ENCODE data around the gene VOPP1. TPM values are rescaled to one million over a fixed set of nuclear protein-coding genes. Genes with fewer than 3 reads are reported as not detected.

The VOPP1 gene
- total and polyA plus RNA-seq, 2 of the 13 experiments (the other 11 are each of a cell fraction or from before 2014, with no cell fraction given) = 21.8 to 55.3 TPM

DNA sequence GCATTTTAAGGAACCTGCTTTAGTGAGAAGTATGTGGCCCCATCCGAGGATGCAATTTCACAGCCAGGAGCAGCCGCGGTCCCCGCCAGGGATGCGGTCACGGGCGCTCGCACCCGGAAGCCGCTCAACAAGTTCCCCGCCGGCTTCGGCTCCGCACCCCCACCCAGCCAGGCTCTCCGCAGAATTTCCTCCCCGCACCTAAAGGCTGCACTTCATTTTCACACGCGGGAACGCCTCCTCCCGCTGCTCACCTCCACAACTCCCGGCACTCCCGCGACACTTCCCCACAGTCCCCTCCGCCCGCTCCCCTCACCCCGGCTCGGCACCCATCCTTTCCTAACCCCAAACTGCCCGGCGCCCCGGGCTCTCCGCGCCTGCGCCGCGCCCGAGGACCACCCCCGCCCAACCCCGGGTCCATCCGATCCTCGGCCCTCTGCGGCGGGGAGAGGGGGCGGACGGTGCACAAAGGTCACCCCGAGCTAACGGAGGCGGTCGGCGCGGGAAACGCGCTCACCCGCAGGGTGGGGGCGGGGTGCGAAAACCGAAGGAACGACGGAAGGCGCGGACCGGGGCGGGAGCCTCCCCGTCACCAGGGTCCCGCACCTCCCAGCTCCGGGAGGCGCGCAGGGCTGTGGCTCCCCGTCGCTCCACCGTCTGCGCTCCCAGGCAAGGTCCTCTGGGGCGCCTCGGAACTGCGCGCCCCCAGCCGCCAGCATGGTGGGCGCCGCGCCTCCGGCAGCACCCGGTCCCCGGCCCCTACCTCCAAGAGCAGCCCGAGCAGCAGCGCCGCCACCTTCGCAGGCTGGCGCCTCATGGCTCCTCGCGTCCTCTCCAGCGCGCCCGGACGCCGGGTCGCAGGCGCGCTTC lies 558 bp downstream of the VOPP1 start (continued):
- TF ChIP-seq ATM (IDR thresholded peaks at IDR 0.05; ENCODE audit: borderline replicate concordance) (no peak), HNF4A (CRISPR knock-in tag; IDR thresholded peaks at IDR 0.05) (peak; percentile 83), MXD1 (CRISPR knock-in tag; IDR thresholded peaks at IDR 0.05) (peak; percentile 63; the same call in 1 of the 2 replicates), HCFC1 (IDR thresholded peaks at IDR 0.05; ENCODE audit: low read depth, low read length) (no peak), MED8 (CRISPR knock-in tag; IDR thresholded peaks at IDR 0.05; ENCODE audit: insufficient replicate concordance) (no peak), KLF13 (CRISPR knock-in tag; IDR thresholded peaks at IDR 0.05) (0 out of 2 replicates have a peak, but pooled peaks have one; percentile 51), RXRB (CRISPR knock-in tag; IDR thresholded peaks at IDR 0.05; ENCODE audit: borderline replicate concordance) (peak; percentile 81), MIXL1 (CRISPR knock-in tag; IDR thresholded peaks at IDR 0.05) (no peak), TBX3 (IDR thresholded peaks at IDR 0.05; ENCODE audit: borderline replicate concordance) (0 out of 2 replicates have a peak, but pooled peaks have one; percentile 53), ZNF331 (CRISPR knock-in tag; IDR thresholded peaks at IDR 0.05) (peak; percentile 56; the same call in 1 of the 2 replicates), NFE2L2 (IDR thresholded peaks at IDR 0.05; ENCODE audit: low read length) (no peak), SCMH1 (CRISPR knock-in tag; IDR thresholded peaks at IDR 0.05; ENCODE audit: borderline replicate concordance) (no peak), ZNF10 (CRISPR knock-in tag; IDR thresholded peaks at IDR 0.05; ENCODE audit: borderline replicate concordance, low read depth) (no peak), NR2F6 (IDR thresholded peaks at IDR 0.05) (peak; percentile 9; the same call in 1 of the 2 replicates), NR2F6 (CRISPR knock-in tag; IDR thresholded peaks at IDR 0.05) (peak; percentile 75), ZFP37 (CRISPR knock-in tag; IDR thresholded peaks at IDR 0.05; ENCODE audit: borderline replicate concordance) (no peak), ZNF768 (CRISPR knock-in tag; IDR thresholded peaks at IDR 0.05) (0 out of 2 replicates have a peak, but pooled peaks have one; percentile 43), ZNF747 (CRISPR knock-in tag; IDR thresholded peaks at IDR 0.05; ENCODE audit: borderline replicate concordance) (peak; percentile 68; the same call in 1 of the 2 replicates), ARID2 (CRISPR knock-in tag; IDR thresholded peaks at IDR 0.05; ENCODE audit: borderline replicate concordance) (no peak), NFYB (CRISPR knock-in tag; IDR thresholded peaks at IDR 0.05) (0 out of 2 replicates have a peak, but pooled peaks have one; percentile 7), ZBTB37 (CRISPR knock-in tag; IDR thresholded peaks at IDR 0.05) (no peak), SYNCRIP (IDR thresholded peaks at IDR 0.05; ENCODE audit: insufficient read depth, low read depth, low read length) (no peak), SIN3B (IDR thresholded peaks at IDR 0.05; ENCODE audit: low read length) (no peak), ZNF33A (CRISPR knock-in tag; IDR thresholded peaks at IDR 0.05; ENCODE audit: borderline replicate concordance) (no peak), ELF1 (CRISPR knock-in tag; IDR thresholded peaks at IDR 0.05) (peak; percentile 70)
- TF ChIP-seq, protein P1, sequence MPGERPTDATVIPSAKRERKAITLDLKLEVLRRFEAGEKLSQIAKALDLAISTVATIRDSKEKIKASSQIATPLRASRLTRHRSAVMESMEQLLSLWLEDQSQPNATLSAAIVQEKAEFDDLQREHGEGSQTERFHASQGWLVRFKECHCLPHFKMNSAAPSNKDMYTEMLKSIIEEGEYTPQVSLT (CRISPR knock-in tag; IDR thresholded peaks at IDR 0.05; ENCODE audit: borderline replicate concordance, low read depth) = no peak
- TF ChIP-seq, protein P2, sequence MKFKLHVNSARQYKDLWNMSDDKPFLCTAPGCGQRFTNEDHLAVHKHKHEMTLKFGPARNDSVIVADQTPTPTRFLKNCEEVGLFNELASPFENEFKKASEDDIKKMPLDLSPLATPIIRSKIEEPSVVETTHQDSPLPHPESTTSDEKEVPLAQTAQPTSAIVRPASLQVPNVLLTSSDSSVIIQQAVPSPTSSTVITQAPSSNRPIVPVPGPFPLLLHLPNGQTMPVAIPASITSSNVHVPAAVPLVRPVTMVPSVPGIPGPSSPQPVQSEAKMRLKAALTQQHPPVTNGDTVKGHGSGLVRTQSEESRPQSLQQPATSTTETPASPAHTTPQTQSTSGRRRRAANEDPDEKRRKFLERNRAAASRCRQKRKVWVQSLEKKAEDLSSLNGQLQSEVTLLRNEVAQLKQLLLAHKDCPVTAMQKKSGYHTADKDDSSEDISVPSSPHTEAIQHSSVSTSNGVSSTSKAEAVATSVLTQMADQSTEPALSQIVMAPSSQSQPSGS (CRISPR knock-in tag; IDR thresholded peaks at IDR 0.05) = no peak
- TF ChIP-seq, protein P3, sequence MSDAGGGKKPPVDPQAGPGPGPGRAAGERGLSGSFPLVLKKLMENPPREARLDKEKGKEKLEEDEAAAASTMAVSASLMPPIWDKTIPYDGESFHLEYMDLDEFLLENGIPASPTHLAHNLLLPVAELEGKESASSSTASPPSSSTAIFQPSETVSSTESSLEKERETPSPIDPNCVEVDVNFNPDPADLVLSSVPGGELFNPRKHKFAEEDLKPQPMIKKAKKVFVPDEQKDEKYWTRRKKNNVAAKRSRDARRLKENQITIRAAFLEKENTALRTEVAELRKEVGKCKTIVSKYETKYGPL (CRISPR knock-in tag; IDR thresholded peaks at IDR 0.05) = no peak

All from HepG2 (cell line).